Kidney (tissue), 14 donors: ENCODE data around the gene TPM1. TPM values are rescaled to one million over a fixed set of nuclear protein-coding genes. Genes with fewer than 3 reads are reported as not detected.

Experiments used
- DNase-seq, 5 donors: peaks; one replicate each; pipeline ENCODE4 v3.0.0-alpha.2; 2013 to 2020
- FAIRE-seq: peaks from 2 replicates; lab custom pipeline; 2012; peaks lifted over from hg19 to GRCh38; lab: Jason Lieb, UNC
- H3K27ac ChIP-seq, 2 donors: one replicate each; pipeline ENCODE4 v1.7.0; 2013; ENCODE audit warnings: low read depth in 2 of 2, low read length in 2 of 2, inconsistent platforms in 1 of 2
- H3K27me3 ChIP-seq: one replicate; pipeline ENCODE4 v1.7.1; 2013; ENCODE audit warnings: low read length, inconsistent platforms; ENCODE audit not compliant: control insufficient read depth, insufficient read depth
- H3K36me3 ChIP-seq, 3 donors: one replicate each; pipeline versions ENCODE4 v1.7.0 to v1.7.1; 2013; ENCODE audit warnings: low read length in 3 of 3, control low read depth in 1 of 3, inconsistent platforms in 1 of 3; ENCODE audit not compliant: insufficient read depth in 3 of 3, control insufficient read depth in 2 of 3
- H3K4me1 ChIP-seq, 3 donors: one replicate each; pipeline versions ENCODE4 v1.7.0 to v1.7.1; 2013; ENCODE audit warnings: low read length in 3 of 3, inconsistent platforms in 1 of 3, low read depth in 1 of 3; ENCODE audit not compliant: control insufficient read depth in 2 of 3, insufficient read depth in 2 of 3
- H3K4me3 ChIP-seq, 3 donors: one replicate each; pipeline versions ENCODE4 v1.7.0 to v1.8.1; 2013; ENCODE audit warnings: low read length in 3 of 3, control low read depth in 1 of 3, inconsistent platforms in 1 of 3
- H3K9ac ChIP-seq, 3 donors: one replicate each; pipeline versions ENCODE4 v1.7.0 to v1.7.1; 2013; ENCODE audit warnings: low read length in 3 of 3, control low read depth in 1 of 3, inconsistent platforms in 1 of 3
- H3K9me3 ChIP-seq, 3 donors: one replicate each; pipeline versions ENCODE4 v1.7.0 to v1.7.1; 2013; ENCODE audit warnings: low read length in 3 of 3, control low read depth in 1 of 3, inconsistent platforms in 1 of 3; ENCODE audit not compliant: control insufficient read depth in 2 of 3, insufficient read depth in 1 of 3
- CTCF ChIP-seq: IDR thresholded peaks from 3 replicates; pipeline ENCODE4 v1.5.1; 2012; ENCODE audit warnings: mild to moderate bottlenecking, moderate library complexity, borderline replicate concordance; ENCODE audit not compliant: insufficient read depth; ENCODE audit errors: extremely low read depth
- intact Hi-C: fragments of 100-400 bp; cut with DNase I; formaldehyde crosslinking; loops from one replicate; pipeline ENCODE4 v1.11.1; 2022
- polyA plus RNA-seq: library from polyadenylated mRNA; stranded (reverse); fragments of 350-450 nt; fragmentation: Illumina TruSeq; extraction: RNeasy Lipid Tissue Mini Kit (QIAGEN cat#74804); gene quantifications from one replicate; pipeline ENCODE4 v1.2.3, GENCODE V29; 2014; ENCODE audit warnings: low read depth, low replicate concordance; ENCODE audit not compliant: insufficient read depth
- total RNA-seq: library from RNA; stranded (reverse); fragmentation: NEBNext Ultra II Directional; extraction: Animal tissue kit (Norgen Biotek cat#: 25700); gene quantifications from one replicate; pipeline ENCODE4 v1.2.1, GENCODE V29; 2021
- donor health status: control.
- donor health status: control.
- donor health status: control.
- donor health status: control.
- donor health status: control.
- donor health status: DM: yes; HTN: yes; CAD: no.
- donor health status: Normal renal cell carcinoma (clear cell type).

TPM1 gene
- total and polyA plus RNA-seq, 2 donors from 2014 or later, result 252 to 473 TPM

GRCh38 chr15:63040954-63041353 lies 1.6 kb upstream of the TPM1 start:
- H3K36me3 ChIP-seq, result peaks cover 0 to 3% (median 0%) of the 10 kb centered on the region in 3 donors
- peaks cover 0 to 7% (median 3%) of the 10 kb centered on the region in 3 donors for H3K4me1 ChIP-seq
- no peaks in the 10 kb centered on the region for H3K27me3 ChIP-seq
- no peak overlapping the region for H3K9ac ChIP-seq
- H3K9me3 ChIP-seq, result no peaks in the 10 kb centered on the region
- intact Hi-C loops, result no loop called here
- no peak for TF ChIP-seq CTCF
- DNase-seq, result peak in 1 of 5 donors; percentile 34
- no peak for FAIRE-seq
- peak overlapping the region in 1 of 2 donors; percentile 20 for H3K27ac ChIP-seq
- H3K4me3 ChIP-seq, result no peak overlapping the region

GRCh38 chr15:63041402-63041973 lies 1.1 kb upstream of the TPM1 start:
- Histone ChIP-seq H3K4me1 (peaks cover 0 to 7% (median 5%) of the 10 kb centered on the region in 3 donors), H3K4me3 (peak overlapping the region in 2 of 3 donors; percentile 34 to 51), H3K9ac (peak overlapping the region in 1 of 3 donors; percentile 14), H3K27me3 (no peaks in the 10 kb centered on the region), H3K9me3 (no peaks in the 10 kb centered on the region), H3K36me3 (peaks cover 0 to 3% (median 0%) of the 10 kb centered on the region in 3 donors), H3K27ac (peak overlapping the region; percentile 20 to 55)
- FAIRE-seq (no peak), DNase-seq (peak in 1 of 5 donors; percentile 19)
- no peak for TF ChIP-seq CTCF
- intact Hi-C loops, result no loop called here

GRCh38 chr15:63042877-63043334 lies 359 bp downstream of the TPM1 start:
- Histone ChIP-seq H3K9ac (peak overlapping the region; percentile 17 to 80 (median 43)), H3K4me3 (peak overlapping the region; percentile 51 to 76 (median 72)), H3K27me3 (no peaks in the 10 kb centered on the region), H3K9me3 (no peaks in the 10 kb centered on the region), H3K4me1 (peaks cover 0 to 10% (median 5%) of the 10 kb centered on the region in 3 donors), H3K27ac (peak overlapping the region; percentile 26 to 81), H3K36me3 (peaks cover 0 to 3% (median 0%) of the 10 kb centered on the region in 3 donors)
- no peak for TF ChIP-seq CTCF
- no peak for FAIRE-seq
- DNase-seq, result no peak
- intact Hi-C loops, result no loop called here
